Trophoblast cell (in vitro differentiated cells and primary cell): ENCODE data around the gene SMIM45.

ENCODE experiments used
- DNase-seq, 2 donors: peaks; one replicate each; pipeline ENCODE4 v3.0.0-alpha.2; 2016
- H2AFZ ChIP-seq: 2 replicates; pipeline ENCODE4 v1.6.1; 2013; ENCODE audit warnings: low read length, moderate library complexity, mild to moderate bottlenecking; ENCODE audit not compliant: insufficient read depth, poor library complexity
- H2AK5ac ChIP-seq: 2 replicates; pipeline ENCODE4 v1.6.1; 2013; ENCODE audit warnings: mild to moderate bottlenecking, low read length
- H2BK120ac ChIP-seq: 2 replicates; pipeline ENCODE4 v1.6.1; 2013; ENCODE audit warnings: low read length, mild to moderate bottlenecking, moderate library complexity; ENCODE audit not compliant: insufficient read depth, poor library complexity
- H2BK12ac ChIP-seq: 2 replicates; pipeline ENCODE4 v1.6.1; 2013; ENCODE audit warnings: mild to moderate bottlenecking, low read length, moderate library complexity
- H2BK5ac ChIP-seq: 2 replicates; pipeline ENCODE4 v1.6.1; 2013; ENCODE audit warnings: low read length, low read depth, moderate library complexity, mild to moderate bottlenecking; ENCODE audit not compliant: poor library complexity
- H3K14ac ChIP-seq: 2 replicates; pipeline ENCODE4 v1.6.1; 2013; ENCODE audit warnings: mild to moderate bottlenecking, low read length
- H3K18ac ChIP-seq: 2 replicates; pipeline ENCODE4 v1.6.1; 2013; ENCODE audit warnings: mild to moderate bottlenecking, low read length
- H3K23ac ChIP-seq: 2 replicates; pipeline ENCODE4 v1.6.1; 2013; ENCODE audit warnings: low read length
- H3K27ac ChIP-seq: 2 replicates; pipeline ENCODE4 v1.5.1; 2013; ENCODE audit warnings: low read depth, mild to moderate bottlenecking, inconsistent platforms, low read length, moderate library complexity
- H3K27me3 ChIP-seq: 2 replicates; pipeline ENCODE4 v1.6.1; 2013; ENCODE audit warnings: inconsistent platforms, mild to moderate bottlenecking, low read length, moderate library complexity; ENCODE audit not compliant: insufficient read depth
- H3K36me3 ChIP-seq, 2 experiments: 1 replicate in 1 of 2; 2 replicates in 1 of 2; pipeline ENCODE4 v1.6.1; 2013; ENCODE audit warnings: low read length in 2 of 2, mild to moderate bottlenecking in 2 of 2, moderate library complexity in 1 of 2; ENCODE audit not compliant: insufficient read depth in 2 of 2, control insufficient read depth in 1 of 2
- H3K4ac ChIP-seq: 2 replicates; pipeline ENCODE4 v1.6.1; 2013; ENCODE audit warnings: low read depth, mild to moderate bottlenecking, low read length, moderate library complexity
- H3K4me1 ChIP-seq, 2 experiments: 1 replicate in 1 of 2; 2 replicates in 1 of 2; pipeline ENCODE4 v1.6.1; 2013; ENCODE audit warnings: low read length in 2 of 2, mild to moderate bottlenecking in 2 of 2, moderate library complexity in 1 of 2; ENCODE audit not compliant: insufficient read depth in 2 of 2, control insufficient read depth in 1 of 2
- H3K4me2 ChIP-seq: 2 replicates; pipeline ENCODE4 v1.6.1; 2013; ENCODE audit warnings: inconsistent platforms, mild to moderate bottlenecking, low read length, moderate library complexity
- H3K4me3 ChIP-seq: 2 replicates; pipeline ENCODE4 v1.5.1; 2013; ENCODE audit warnings: mild to moderate bottlenecking, low read depth, low read length, inconsistent platforms
- H3K79me1 ChIP-seq: one replicate; pipeline ENCODE4 v1.6.1; 2013; ENCODE audit warnings: low read length
- H3K79me2 ChIP-seq: 2 replicates; pipeline ENCODE4 v1.6.1; 2013; ENCODE audit warnings: low read length, mild to moderate bottlenecking; ENCODE audit not compliant: control insufficient read depth, insufficient read depth, poor library complexity
- H3K9ac ChIP-seq: 2 replicates; pipeline ENCODE4 v1.6.1; 2013; ENCODE audit warnings: mild to moderate bottlenecking, low read length
- H3K9me3 ChIP-seq: 2 replicates; pipeline ENCODE4 v1.6.1; 2013; ENCODE audit warnings: low read depth, mild to moderate bottlenecking, control low read depth, inconsistent platforms, low read length; ENCODE audit not compliant: insufficient read depth
- H4K12ac ChIP-seq: 2 replicates; pipeline ENCODE4 v1.6.1; 2013; ENCODE audit warnings: low read depth, mild to moderate bottlenecking, low read length, moderate library complexity
- H4K8ac ChIP-seq: 2 replicates; pipeline ENCODE4 v1.6.1; 2013; ENCODE audit warnings: low read depth, mild to moderate bottlenecking, low read length, moderate library complexity
- H4K91ac ChIP-seq: one replicate; pipeline ENCODE4 v1.6.1; 2013; ENCODE audit warnings: low read depth, mild to moderate bottlenecking, low read length, moderate library complexity
- WGBS: extraction: QIAGEN DNeasy Blood & Tissue Kit; methylation state at CpG from one replicate; pipeline ENCODE4 v1.1.7; 2013; ENCODE audit warnings: missing lambda C conversion rate; ENCODE audit not compliant: insufficient read length, insufficient coverage; ENCODE audit errors: extremely low coverage; 5-methylcytosine and 5-hydroxymethylcytosine counted together

SMIM45 gene

GRCh38 chr22:41913842-41914534, 38.0 kb upstream of the SMIM45 start:
- Histone ChIP-seq H3K79me1 (no peaks in the 10 kb centered on the region), H3K4me1 (peaks cover 4 to 16% of the 10 kb centered on the region in 2 experiments), H4K91ac (no peak overlapping the region), H3K27me3 (peaks cover 81% of the 10 kb centered on the region), H3K9ac (no peak overlapping the region), H3K27ac (no peak overlapping the region), H4K8ac (no peak overlapping the region), H3K23ac (no peak overlapping the region), H3K4me3 (no peak overlapping the region), H3K14ac (no peak overlapping the region), H3K36me3 (no peaks in the 10 kb centered on the region), H3K18ac (no peak overlapping the region), H2BK120ac (no peak overlapping the region), H4K12ac (no peak overlapping the region), H3K79me2 (no peaks in the 10 kb centered on the region), H3K4ac (no peak overlapping the region), H2AK5ac (no peak overlapping the region), H2BK5ac (no peak overlapping the region), H2BK12ac (no peak overlapping the region), H2AFZ (no peak overlapping the region), H3K4me2 (peak overlapping the region; percentile 64), H3K9me3 (peaks cover 17% of the 10 kb centered on the region)
- DNase-seq, result no peak
- no CpG with 5 or more reads among the region's 79 CpGs for WGBS

- peak overlapping the region; percentile 64 for H3K4me2 ChIP-seq
- no peak overlapping the region for H2AK5ac ChIP-seq
- peaks cover 17% of the 10 kb centered on the region for H3K9me3 ChIP-seq
- no peak for DNase-seq
- H3K9ac ChIP-seq, result no peak overlapping the region
- H4K91ac ChIP-seq, result no peak overlapping the region
- no peak overlapping the region for H2BK12ac ChIP-seq
- peaks cover 9 to 19% of the 10 kb centered on the region in 2 experiments for H3K4me1 ChIP-seq
- H3K18ac ChIP-seq, result no peak overlapping the region
- H2AFZ ChIP-seq, result no peak overlapping the region
- H3K36me3 ChIP-seq, result no peaks in the 10 kb centered on the region
- no peak overlapping the region for H2BK120ac ChIP-seq
- no peak overlapping the region for H4K12ac ChIP-seq
- no peak overlapping the region for H4K8ac ChIP-seq
- peaks cover 81% of the 10 kb centered on the region for H3K27me3 ChIP-seq
- no peak overlapping the region for H3K14ac ChIP-seq
- no peak overlapping the region for H3K23ac ChIP-seq
- no peak overlapping the region for H3K4me3 ChIP-seq
- WGBS, result no CpG with 5 or more reads among the region's 67 CpGs
- H3K79me1 ChIP-seq, result no peaks in the 10 kb centered on the region
- no peak overlapping the region for H3K4ac ChIP-seq
- H3K79me2 ChIP-seq, result no peaks in the 10 kb centered on the region
- H3K27ac ChIP-seq, result no peak overlapping the region
- no peak overlapping the region for H2BK5ac ChIP-seq
Measured at GRCh38 chr22:41914611-41915034, 37.3 kb upstream of the SMIM45 start.

GRCh38 chr22:41915035-41915785, 36.7 kb upstream of the SMIM45 start, which contains the start of gene SHISA8:
Gene SHISA8, minus strand, starts transcription at chr22:41915074. Its CDS starts 407 bp downstream, at chr22:41914667.
- no peak within 1 kb of the TSS for H2BK5ac ChIP-seq
- peaks cover 75% of the 10 kb centered on the region for H3K27me3 ChIP-seq
- H3K4ac ChIP-seq, result no peak within 1 kb of the TSS
- no peaks in the 10 kb centered on the region for H3K79me2 ChIP-seq
- peak within 1 kb of the TSS; percentile 64 for H3K4me2 ChIP-seq
- H3K79me1 ChIP-seq, result no peaks in the 10 kb centered on the region
- H2AFZ ChIP-seq, result no peak within 1 kb of the TSS
- H2BK12ac ChIP-seq, result no peak within 1 kb of the TSS
- no peaks in the 10 kb centered on the region for H3K36me3 ChIP-seq
- H3K4me1 ChIP-seq, result peaks cover 11 to 16% of the 10 kb centered on the region in 2 experiments
- DNase-seq, result peak in 1 of 2 donors; percentile 55
- WGBS, result no CpG with 5 or more reads among the region's 63 CpGs
- H2AK5ac ChIP-seq, result no peak within 1 kb of the TSS
- H3K9me3 ChIP-seq, result peaks cover 16% of the 10 kb centered on the region
- no peak within 1 kb of the TSS for H2BK120ac ChIP-seq
- H4K91ac ChIP-seq, result no peak within 1 kb of the TSS
- H3K4me3 ChIP-seq, result no peak within 1 kb of the TSS
- no peak within 1 kb of the TSS for H4K8ac ChIP-seq
- H3K23ac ChIP-seq, result no peak within 1 kb of the TSS
- H3K9ac ChIP-seq, result no peak within 1 kb of the TSS
- H3K27ac ChIP-seq, result no peak within 1 kb of the TSS
- H3K18ac ChIP-seq, result no peak within 1 kb of the TSS
- H4K12ac ChIP-seq, result no peak within 1 kb of the TSS
- H3K14ac ChIP-seq, result no peak within 1 kb of the TSS

- H2BK12ac ChIP-seq, result no peak overlapping the region
- H4K91ac ChIP-seq, result no peak overlapping the region
- H2AFZ ChIP-seq, result no peak overlapping the region
- H3K79me2 ChIP-seq, result no peaks in the 10 kb centered on the region
- no peak overlapping the region for H4K8ac ChIP-seq
- H2BK120ac ChIP-seq, result no peak overlapping the region
- H4K12ac ChIP-seq, result no peak overlapping the region
- no peak overlapping the region for H3K4me3 ChIP-seq
- H3K4me1 ChIP-seq, result peaks cover 7 to 10% of the 10 kb centered on the region in 2 experiments
- no peak overlapping the region for H3K9ac ChIP-seq
- no peak overlapping the region for H3K4ac ChIP-seq
- WGBS, result no CpG with 5 or more reads among the region's 11 CpGs
- no peak overlapping the region for H3K14ac ChIP-seq
- H3K18ac ChIP-seq, result no peak overlapping the region
- no peak overlapping the region for H2BK5ac ChIP-seq
- H3K27ac ChIP-seq, result no peak overlapping the region
- peaks cover 68% of the 10 kb centered on the region for H3K27me3 ChIP-seq
- DNase-seq, result no peak
- H3K23ac ChIP-seq, result no peak overlapping the region
- no peak overlapping the region for H2AK5ac ChIP-seq
- H3K79me1 ChIP-seq, result no peaks in the 10 kb centered on the region
- no peaks in the 10 kb centered on the region for H3K36me3 ChIP-seq
- peaks cover 11% of the 10 kb centered on the region for H3K9me3 ChIP-seq
- H3K4me2 ChIP-seq, result no peak overlapping the region
Measured at GRCh38 chr22:41915786-41916493, 36.0 kb upstream of the SMIM45 start.
